MM.1S (cell line): ENCODE results near the gene USP6NL.

Experiments used
- CTCF ChIP-seq: fragments of 300-600 bp; sonication (generic); IDR thresholded peaks from 2 replicates; pipeline ENCODE4 v1.5.1; 2016; ENCODE audit warnings: antibody characterized with exemption, low read length, mixed read lengths
- EZH2 ChIP-seq: fragments of 300-600 bp; sonication (generic); optimal IDR thresholded peaks from 2 replicates; pipeline ENCODE3; 2017; ENCODE audit warnings: low read depth, mild to moderate bottlenecking, antibody characterized with exemption, low read length, mixed read lengths

- TF ChIP-seq CTCF: no peak
- TF ChIP-seq EZH2: no peak
Measured at GRCh38 chr10:11557967-11558366, 53.5 kb downstream of the USP6NL start.
